IMR-90 (cell line): ENCODE data around the gene SNRK.

Source experiments
- BHLHE40 ChIP-seq: fragments of 150-350 bp; IDR thresholded peaks from 2 replicates; pipeline ENCODE4 v1.6.1; 2016; ENCODE audit warnings: mild to moderate bottlenecking, low read depth, low read length
- CEBPB ChIP-seq: IDR thresholded peaks from 2 replicates; pipeline ENCODE4 v1.6.1; 2012; ENCODE audit warnings: low read depth, low read length, improper control_type of control experiment
- CHD1 ChIP-seq: IDR thresholded peaks from 2 replicates; pipeline ENCODE4 v1.6.1; 2012; ENCODE audit warnings: low read depth, low read length, improper control_type of control experiment
- FOS ChIP-seq: fragments of 150-350 bp; IDR thresholded peaks from 2 replicates; pipeline ENCODE4 v1.6.1; 2016; ENCODE audit warnings: low read depth, low read length
- MAFK ChIP-seq: IDR thresholded peaks from 2 replicates; pipeline ENCODE4 v1.6.1; 2012; ENCODE audit warnings: low read depth, low read length, improper control_type of control experiment
- POLR2A ChIP-seq: IDR thresholded peaks from 2 replicates; pipeline ENCODE4 v1.6.1; 2012; ENCODE audit warnings: mild to moderate bottlenecking, low read depth, low read length
- RAD21 ChIP-seq: IDR thresholded peaks from 2 replicates; pipeline ENCODE4 v1.6.1; 2012; ENCODE audit warnings: low read length, improper control_type of control experiment
- RFX5 ChIP-seq: IDR thresholded peaks from 2 replicates; pipeline ENCODE4 v1.8.0; 2012; ENCODE audit warnings: low read depth, mild to moderate bottlenecking, low read length, moderate library complexity
- TF ChIP-seq, protein P1 (sequence below): conservative IDR thresholded peaks from 2 replicates; pipeline ENCODE4 v1.5.1; 2012; ENCODE audit warnings: mild to moderate bottlenecking, low read depth, low read length, improper control_type of control experiment
- TF ChIP-seq, protein P2 (sequence below): fragments of 150-350 bp; IDR thresholded peaks from 2 replicates; pipeline ENCODE4 v1.6.1; 2017; ENCODE audit warnings: mild to moderate bottlenecking, antibody characterized with exemption, low read length, low read depth

DNA sequence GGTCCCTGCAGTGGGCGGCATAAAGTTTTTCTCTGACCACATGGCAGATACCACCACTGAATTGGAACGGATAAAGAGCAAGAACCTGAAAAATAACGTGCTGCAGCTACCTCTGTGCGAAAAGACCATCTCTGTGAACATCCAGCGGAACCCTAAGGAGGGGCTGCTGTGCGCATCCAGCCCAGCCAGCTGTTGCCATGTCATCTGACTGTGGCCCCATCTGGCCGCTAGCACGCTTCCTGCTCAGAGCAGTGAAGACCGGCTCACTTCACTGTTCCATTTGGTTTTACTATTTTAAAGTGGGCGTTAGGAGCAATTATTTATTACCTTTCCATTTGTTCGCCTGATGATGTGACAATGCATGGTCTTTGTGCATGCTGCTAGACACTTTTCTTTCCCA is 62.0 kb downstream of the SNRK start:
- TF ChIP-seq BHLHE40 (no peak), POLR2A (no peak), FOS (no peak), RFX5 (no peak), CHD1 (no peak), RAD21 (no peak), MAFK (no peak), CEBPB (no peak)
- TF ChIP-seq, protein P1, sequence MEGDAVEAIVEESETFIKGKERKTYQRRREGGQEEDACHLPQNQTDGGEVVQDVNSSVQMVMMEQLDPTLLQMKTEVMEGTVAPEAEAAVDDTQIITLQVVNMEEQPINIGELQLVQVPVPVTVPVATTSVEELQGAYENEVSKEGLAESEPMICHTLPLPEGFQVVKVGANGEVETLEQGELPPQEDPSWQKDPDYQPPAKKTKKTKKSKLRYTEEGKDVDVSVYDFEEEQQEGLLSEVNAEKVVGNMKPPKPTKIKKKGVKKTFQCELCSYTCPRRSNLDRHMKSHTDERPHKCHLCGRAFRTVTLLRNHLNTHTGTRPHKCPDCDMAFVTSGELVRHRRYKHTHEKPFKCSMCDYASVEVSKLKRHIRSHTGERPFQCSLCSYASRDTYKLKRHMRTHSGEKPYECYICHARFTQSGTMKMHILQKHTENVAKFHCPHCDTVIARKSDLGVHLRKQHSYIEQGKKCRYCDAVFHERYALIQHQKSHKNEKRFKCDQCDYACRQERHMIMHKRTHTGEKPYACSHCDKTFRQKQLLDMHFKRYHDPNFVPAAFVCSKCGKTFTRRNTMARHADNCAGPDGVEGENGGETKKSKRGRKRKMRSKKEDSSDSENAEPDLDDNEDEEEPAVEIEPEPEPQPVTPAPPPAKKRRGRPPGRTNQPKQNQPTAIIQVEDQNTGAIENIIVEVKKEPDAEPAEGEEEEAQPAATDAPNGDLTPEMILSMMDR: no peak
- TF ChIP-seq, protein P2, sequence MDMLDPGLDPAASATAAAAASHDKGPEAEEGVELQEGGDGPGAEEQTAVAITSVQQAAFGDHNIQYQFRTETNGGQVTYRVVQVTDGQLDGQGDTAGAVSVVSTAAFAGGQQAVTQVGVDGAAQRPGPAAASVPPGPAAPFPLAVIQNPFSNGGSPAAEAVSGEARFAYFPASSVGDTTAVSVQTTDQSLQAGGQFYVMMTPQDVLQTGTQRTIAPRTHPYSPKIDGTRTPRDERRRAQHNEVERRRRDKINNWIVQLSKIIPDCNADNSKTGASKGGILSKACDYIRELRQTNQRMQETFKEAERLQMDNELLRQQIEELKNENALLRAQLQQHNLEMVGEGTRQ: no peak
